ENCODE data around the gene TROAP.
"Not testable (repeated sequence)": the region's sequence is repeated elsewhere in the genome, so short reads cannot be mapped to it uniquely, and the experiment has no call there.

Gene TROAP

DNA sequence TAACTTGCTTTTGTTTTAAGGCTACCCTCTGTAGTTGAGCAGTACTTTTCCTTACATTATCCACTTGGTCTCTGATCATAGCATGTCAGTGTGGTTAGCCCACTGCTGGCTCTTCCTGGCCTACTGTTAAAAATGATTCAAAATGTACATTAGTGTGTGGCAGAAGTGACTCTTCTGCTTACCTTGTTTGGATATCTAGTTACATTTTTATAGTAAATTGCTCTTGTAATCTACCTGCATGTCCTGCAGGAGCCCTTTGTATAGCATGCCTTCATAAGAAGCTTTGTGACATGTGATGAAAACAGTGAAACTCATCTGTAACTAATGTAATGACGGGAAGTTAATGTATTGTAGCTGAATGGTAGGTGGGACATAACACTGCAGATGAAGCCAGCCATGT lies 52.4 kb downstream of the TROAP start:
- H3K4me1 Mint-ChIP-seq (ENCODE audit: low read depth), result peaks cover 11% of the 10 kb centered on the region
- no peaks in the 10 kb centered on the region for H3K27me3 Mint-ChIP-seq (ENCODE audit: low read depth)
- H3K27ac Mint-ChIP-seq, result peak overlapping the region; percentile 46
- H3K4me3 Mint-ChIP-seq, result no peak overlapping the region
- H3K9me3 Mint-ChIP-seq, result no peaks in the 10 kb centered on the region
- H3K36me3 Mint-ChIP-seq (ENCODE audit: low read depth), result peaks cover 3% of the 10 kb centered on the region

DNA sequence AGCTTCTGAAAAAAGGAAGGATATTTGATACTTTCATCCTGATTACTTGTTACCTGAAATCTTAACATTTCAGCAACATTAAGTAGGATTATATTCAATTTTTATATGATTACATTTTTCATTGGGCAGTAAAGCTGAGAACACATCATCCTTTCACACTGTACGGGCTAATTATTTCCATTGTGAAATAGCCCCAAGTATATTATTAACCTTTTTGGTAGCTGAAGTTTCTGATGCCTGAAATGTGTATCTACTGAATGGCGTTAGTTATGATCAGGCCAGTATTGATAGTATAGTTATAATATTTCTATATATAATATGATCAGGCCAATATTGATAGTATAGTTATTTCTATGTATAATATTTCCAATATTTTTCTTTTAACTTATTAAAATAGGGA lies 54.3 kb downstream of the TROAP start:
- peaks cover 8% of the 10 kb centered on the region for H3K4me1 Mint-ChIP-seq (ENCODE audit: low read depth)

DNA sequence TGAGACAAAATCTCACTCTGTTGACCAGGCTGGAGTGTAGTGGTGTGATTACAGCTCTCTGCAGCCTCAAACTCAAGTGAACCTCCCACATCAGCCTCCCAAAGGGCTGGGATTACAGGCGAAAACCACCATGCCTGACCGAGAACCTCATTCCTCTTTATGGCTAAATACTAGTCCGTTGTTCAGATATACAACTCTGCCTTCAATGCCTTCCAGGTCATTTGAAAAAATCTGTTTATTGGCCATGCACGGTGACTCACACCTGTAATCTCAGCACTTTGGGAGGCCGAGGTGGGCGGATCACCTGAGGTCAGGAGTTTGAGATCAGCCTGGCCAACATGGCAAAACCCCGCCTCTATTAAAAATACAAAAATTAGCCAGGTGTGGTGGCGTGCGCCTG lies 57.1 kb downstream of the TROAP start:
- H3K27ac Mint-ChIP-seq; H3K4me1 Mint-ChIP-seq (ENCODE audit: low read depth); H3K36me3 Mint-ChIP-seq (ENCODE audit: low read depth); H3K9me3 Mint-ChIP-seq; H3K27me3 Mint-ChIP-seq (ENCODE audit: low read depth); H3K4me3 Mint-ChIP-seq: not testable (repeated sequence)

More for the DNA sequence above, 54.3 kb downstream of the TROAP start:
- Mint-ChIP-seq H3K36me3 (ENCODE audit: low read depth) (no peaks in the 10 kb centered on the region), H3K9me3 (no peaks in the 10 kb centered on the region), H3K27ac (no peak overlapping the region), H3K27me3 (ENCODE audit: low read depth) (no peaks in the 10 kb centered on the region), H3K4me3 (no peak overlapping the region)

All from T-helper 1 cell treated with Interleukin-12 subunit alpha and Interleukin-12 subunit beta and Interleukin-4 antibody, amounts not matched to agents 30 μg/mL and 1 μg/mL, for 36 hours (primary cell).